MM.1S (cell line): Measurements from ENCODE around the gene PKHD1.

Experiments
- DNase-seq: peaks from one replicate; pipeline ENCODE4 v3.0.0-alpha.2; 2015
- H2AFZ ChIP-seq: fragments of 300-600 bp; sonication (generic); 2 replicates; pipeline ENCODE4 v1.6.0; 2016; ENCODE audit warnings: antibody characterized with exemption, low read length
- H3F3A ChIP-seq: fragments of 300-600 bp; sonication (generic); 2 replicates; pipeline ENCODE4 v1.6.1; 2016; ENCODE audit warnings: mild to moderate bottlenecking, antibody characterized with exemption, low read length, moderate library complexity, mixed read lengths; ENCODE audit not compliant: insufficient read depth
- H3K27ac ChIP-seq: fragments of 300-600 bp; sonication (generic); 2 replicates; pipeline ENCODE4 v1.5.1; 2016; ENCODE audit warnings: mild to moderate bottlenecking, low read length
- H3K27me3 ChIP-seq: fragments of 300-600 bp; sonication (generic); replicated peaks from 2 replicates; pipeline ENCODE4 v1.6.0; 2016; ENCODE audit warnings: low read length; ENCODE audit not compliant: insufficient read depth
- H3K36me3 ChIP-seq: fragments of 300-600 bp; sonication (generic); replicated peaks from 2 replicates; pipeline ENCODE4 v1.6.1; 2016; ENCODE audit warnings: mild to moderate bottlenecking, low read length, mixed read lengths; ENCODE audit not compliant: insufficient read depth
- H3K4me1 ChIP-seq: fragments of 300-600 bp; sonication (generic); 2 replicates; pipeline ENCODE4 v1.6.1; 2016; ENCODE audit warnings: low read length, mixed read lengths
- H3K4me2 ChIP-seq: fragments of 300-600 bp; sonication (generic); 2 replicates; pipeline ENCODE4 v1.6.0; 2016; ENCODE audit warnings: low read depth, low read length
- H3K4me3 ChIP-seq: fragments of 300-600 bp; sonication (generic); 2 replicates; pipeline ENCODE4 v1.5.1; 2016; ENCODE audit warnings: low read length, mixed read lengths
- H3K79me2 ChIP-seq: fragments of 300-600 bp; sonication (generic); 2 replicates; pipeline ENCODE4 v1.6.1; 2016; ENCODE audit warnings: mixed run types, low read length, mixed read lengths
- H3K9ac ChIP-seq: fragments of 300-600 bp; sonication (generic); 2 replicates; pipeline ENCODE4 v1.6.1; 2016; ENCODE audit warnings: low read length, mixed read lengths
- H3K9me2 ChIP-seq: fragments of 300-600 bp; sonication (generic); replicated peaks from 2 replicates; pipeline ENCODE4 v1.6.1; 2016; ENCODE audit warnings: mild to moderate bottlenecking, low read length, mixed read lengths; ENCODE audit not compliant: insufficient read depth
- H3K9me3 ChIP-seq: fragments of 300-600 bp; sonication (generic); replicated peaks from 2 replicates; pipeline ENCODE4 v1.6.1; 2016; ENCODE audit warnings: mild to moderate bottlenecking, low read length, mixed read lengths; ENCODE audit not compliant: insufficient read depth
- H4K20me1 ChIP-seq: fragments of 300-600 bp; sonication (generic); 2 replicates; pipeline ENCODE4 v1.6.1; 2016; ENCODE audit warnings: mild to moderate bottlenecking, low read length, moderate library complexity, mixed read lengths; ENCODE audit not compliant: insufficient read depth
- CTCF ChIP-seq: fragments of 300-600 bp; sonication (generic); IDR thresholded peaks from 2 replicates; pipeline ENCODE4 v1.5.1; 2016; ENCODE audit warnings: antibody characterized with exemption, low read length, mixed read lengths
- EZH2 ChIP-seq: fragments of 300-600 bp; sonication (generic); optimal IDR thresholded peaks from 2 replicates; pipeline ENCODE3; 2017; ENCODE audit warnings: low read depth, mild to moderate bottlenecking, antibody characterized with exemption, low read length, mixed read lengths
- EZH2phosphoT487 ChIP-seq: fragments of 300-600 bp; sonication (generic); IDR thresholded peaks from 2 replicates; pipeline ENCODE4 v1.6.1; 2018; ENCODE audit warnings: antibody characterized with exemption, low read length

Gene PKHD1

GRCh38 chr6:51901766-51902764, 185.3 kb downstream of the PKHD1 start:
- no peak for DNase-seq
- TF ChIP-seq CTCF (no peak), EZH2phosphoT487 (no peak), EZH2 (no peak)
- no peaks in the 10 kb centered on the region for H4K20me1 ChIP-seq

GRCh38 chr6:51893366-51893765, 194.0 kb downstream of the PKHD1 start:
- Histone ChIP-seq H3K79me2 (no peaks in the 10 kb centered on the region), H3F3A (no peaks in the 10 kb centered on the region), H3K9me2 (0 out of 2 replicates have a peak, but pooled peaks cover 2% of the 10 kb centered on the region), H3K27ac (no peak overlapping the region), H3K4me3 (no peak overlapping the region), H3K4me2 (no peak overlapping the region), H3K9me3 (no peaks in the 10 kb centered on the region), H4K20me1 (no peaks in the 10 kb centered on the region), H3K9ac (no peak overlapping the region), H3K4me1 (no peaks in the 10 kb centered on the region), H2AFZ (no peak overlapping the region), H3K36me3 (no peaks in the 10 kb centered on the region), H3K27me3 (no peaks in the 10 kb centered on the region)
- no peak for DNase-seq
- TF ChIP-seq CTCF (no peak), EZH2 (no peak), EZH2phosphoT487 (no peak)

More at GRCh38 chr6:51901766-51902764, 185.3 kb downstream of the PKHD1 start:
- Histone ChIP-seq H3K27me3 (no peaks in the 10 kb centered on the region), H3K4me1 (no peaks in the 10 kb centered on the region), H3K4me2 (no peak overlapping the region), H3K4me3 (no peak overlapping the region), H3K9ac (no peak overlapping the region), H3K36me3 (no peaks in the 10 kb centered on the region), H3K79me2 (no peaks in the 10 kb centered on the region), H3K9me2 (no peaks in the 10 kb centered on the region), H3K27ac (no peak overlapping the region), H3K9me3 (no peaks in the 10 kb centered on the region), H2AFZ (no peak overlapping the region), H3F3A (no peaks in the 10 kb centered on the region)

GRCh38 chr6:51892750-51893149, 194.7 kb downstream of the PKHD1 start:
- H4K20me1 ChIP-seq: no peaks in the 10 kb centered on the region
- no peaks in the 10 kb centered on the region for H3K9me3 ChIP-seq
- no peaks in the 10 kb centered on the region for H3F3A ChIP-seq
- H3K4me2 ChIP-seq: no peak overlapping the region
- no peak overlapping the region for H2AFZ ChIP-seq
- no peaks in the 10 kb centered on the region for H3K4me1 ChIP-seq
- no peak for TF ChIP-seq CTCF
- no peaks in the 10 kb centered on the region for H3K27me3 ChIP-seq
- H3K4me3 ChIP-seq: no peak overlapping the region
- no peaks in the 10 kb centered on the region for H3K36me3 ChIP-seq
- no peak for DNase-seq
- H3K79me2 ChIP-seq: no peaks in the 10 kb centered on the region
- 0 out of 2 replicates have a peak, but pooled peaks cover 2% of the 10 kb centered on the region for H3K9me2 ChIP-seq
- H3K9ac ChIP-seq: no peak overlapping the region
- H3K27ac ChIP-seq: no peak overlapping the region
